Colonic mucosa (tissue), 4 donors: Measurements from ENCODE around the gene PPP1R9B. TPM values are rescaled to one million over a fixed set of nuclear protein-coding genes. Genes with fewer than 3 reads are reported as not detected.

Experiments
- DNase-seq: peaks from one replicate; pipeline ENCODE4 v3.0.0-alpha.2; 2020
- H3K27ac ChIP-seq: fragments of 200-600 bp; one replicate; pipeline ENCODE4 v1.8.0; 2021
- H3K27me3 ChIP-seq: fragments of 200-600 bp; one replicate; pipeline ENCODE4 v1.8.0; 2021
- H3K36me3 ChIP-seq: fragments of 200-600 bp; one replicate; pipeline ENCODE4 v1.8.0; 2021
- H3K4me1 ChIP-seq: fragments of 200-600 bp; one replicate; pipeline ENCODE4 v1.8.0; 2021; ENCODE audit warnings: mild to moderate bottlenecking
- H3K4me3 ChIP-seq: fragments of 200-600 bp; one replicate; pipeline ENCODE4 v1.8.0; 2021
- H3K9ac ChIP-seq, 2 donors: one replicate each; pipeline ENCODE4 v1.7.0; 2013; ENCODE audit warnings: control low read depth in 2 of 2, low read depth in 2 of 2, low read length in 2 of 2
- H3K9me3 ChIP-seq: fragments of 200-600 bp; one replicate; pipeline ENCODE4 v1.8.0; 2021
- intact Hi-C: fragments of 100-400 bp; cut with DNase I; formaldehyde crosslinking; loops from one replicate; pipeline ENCODE4 v1.14.1; 2022
- total RNA-seq, 2 donors: library from RNA; stranded (reverse); fragmentation: NEBNext Ultra II Directional in 1 of 2; extraction: Animal tissue kit (Norgen Biotek cat#: 25700) in 1 of 2; gene quantifications; one replicate each; pipeline ENCODE4 v1.2.1, GENCODE V29; 2021
- TF ChIP-seq, protein P1 (sequence below): fragments of 200-600 bp; IDR thresholded peaks from one replicate; pipeline ENCODE4 v1.8.0; 2022; ENCODE audit warnings: antibody characterized with exemption, mild to moderate bottlenecking
- donor health status: healthy.
- donor health status: DM: no; HTN: no; CAD: no.
- donor health status: DM: no; HTN: no; CAD: no.

PPP1R9B gene
- total RNA-seq, 2 donors from 2014 or later = 36.6 to 43.2 TPM

DNA sequence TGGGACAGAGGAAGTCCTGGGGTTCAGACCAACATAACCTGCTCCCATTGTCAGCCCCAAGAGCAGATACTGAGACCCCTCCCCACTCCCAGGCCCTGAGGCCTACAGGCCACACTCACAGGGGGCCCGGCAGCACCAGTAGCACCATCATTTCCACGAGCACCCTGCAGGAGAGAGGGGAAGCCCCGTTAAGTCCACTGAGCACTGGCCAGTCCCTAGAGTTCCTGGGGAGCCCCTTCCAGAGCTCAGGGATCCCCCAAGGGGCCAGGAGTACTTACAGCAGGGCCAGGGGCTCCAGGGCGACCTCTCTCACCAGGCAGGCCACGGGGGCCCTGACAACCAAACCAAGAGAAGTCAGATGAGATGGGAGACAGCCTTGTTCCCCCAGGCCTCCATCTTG, 45.6 kb upstream of the PPP1R9B start:
- peaks cover 3% of the 10 kb centered on the region for H3K27me3 ChIP-seq
- TF ChIP-seq, protein P1, sequence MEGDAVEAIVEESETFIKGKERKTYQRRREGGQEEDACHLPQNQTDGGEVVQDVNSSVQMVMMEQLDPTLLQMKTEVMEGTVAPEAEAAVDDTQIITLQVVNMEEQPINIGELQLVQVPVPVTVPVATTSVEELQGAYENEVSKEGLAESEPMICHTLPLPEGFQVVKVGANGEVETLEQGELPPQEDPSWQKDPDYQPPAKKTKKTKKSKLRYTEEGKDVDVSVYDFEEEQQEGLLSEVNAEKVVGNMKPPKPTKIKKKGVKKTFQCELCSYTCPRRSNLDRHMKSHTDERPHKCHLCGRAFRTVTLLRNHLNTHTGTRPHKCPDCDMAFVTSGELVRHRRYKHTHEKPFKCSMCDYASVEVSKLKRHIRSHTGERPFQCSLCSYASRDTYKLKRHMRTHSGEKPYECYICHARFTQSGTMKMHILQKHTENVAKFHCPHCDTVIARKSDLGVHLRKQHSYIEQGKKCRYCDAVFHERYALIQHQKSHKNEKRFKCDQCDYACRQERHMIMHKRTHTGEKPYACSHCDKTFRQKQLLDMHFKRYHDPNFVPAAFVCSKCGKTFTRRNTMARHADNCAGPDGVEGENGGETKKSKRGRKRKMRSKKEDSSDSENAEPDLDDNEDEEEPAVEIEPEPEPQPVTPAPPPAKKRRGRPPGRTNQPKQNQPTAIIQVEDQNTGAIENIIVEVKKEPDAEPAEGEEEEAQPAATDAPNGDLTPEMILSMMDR = no peak
- H3K27ac ChIP-seq = no peak overlapping the region
- no peak overlapping the region for H3K9ac ChIP-seq
- DNase-seq = no peak
- no peaks in the 10 kb centered on the region for H3K9me3 ChIP-seq
- H3K4me1 ChIP-seq = peaks cover 3% of the 10 kb centered on the region
- H3K36me3 ChIP-seq = no peaks in the 10 kb centered on the region
- intact Hi-C loops = loop anchor here (2.0 kb wide), 1 partner anchor 25 kb away; no protein-coding TSS in a partner anchor
- H3K4me3 ChIP-seq = no peak overlapping the region

DNA sequence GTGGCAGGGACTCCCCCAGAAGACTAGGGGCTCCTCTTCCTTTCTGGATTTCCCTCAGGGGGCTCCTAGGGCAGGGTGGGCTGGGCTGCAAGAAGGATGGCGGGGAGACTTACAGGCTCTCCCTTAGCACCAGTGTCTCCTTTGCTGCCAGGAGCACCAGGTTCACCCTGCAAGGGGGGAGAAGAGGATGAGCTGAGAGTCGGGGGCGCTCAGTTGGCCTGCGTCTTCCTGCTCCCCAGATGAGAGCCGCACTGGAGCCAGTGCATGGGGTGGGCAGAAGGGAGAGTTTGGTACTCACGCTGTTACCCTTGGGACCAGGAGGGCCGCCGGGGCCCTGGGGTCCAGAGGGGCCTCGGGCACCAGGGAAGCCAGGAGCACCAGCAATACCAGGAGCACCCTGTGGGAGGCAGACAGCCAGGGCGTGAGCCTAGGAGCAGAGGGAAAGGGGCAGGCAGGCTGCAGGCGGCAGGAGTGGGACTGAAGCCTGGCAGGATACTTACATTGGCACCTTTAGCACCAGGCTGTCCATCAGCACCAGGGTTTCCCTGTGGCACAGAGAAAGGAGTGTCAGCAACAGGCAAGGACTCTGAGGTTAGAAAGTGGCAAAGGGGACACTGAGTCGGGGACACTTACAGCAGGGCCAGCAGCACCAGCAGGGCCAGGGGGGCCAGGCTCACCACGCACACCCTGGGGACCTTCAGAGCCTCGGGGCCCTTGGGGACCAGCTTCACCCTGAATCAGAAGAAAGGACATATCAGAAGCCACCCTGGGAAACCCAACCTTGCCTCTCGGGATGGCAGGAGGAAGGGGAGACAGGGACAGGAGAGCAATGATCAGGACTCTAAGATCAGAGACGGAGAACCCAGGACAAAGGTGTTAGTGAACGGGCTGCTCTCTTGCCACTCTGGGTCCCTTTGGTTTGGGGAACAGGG, 44.7 kb upstream of the PPP1R9B start:
- H3K4me3 ChIP-seq = no peak overlapping the region
- no peak overlapping the region for H3K9ac ChIP-seq
- H3K27ac ChIP-seq = no peak overlapping the region
- no peak for DNase-seq
- no peaks in the 10 kb centered on the region for H3K36me3 ChIP-seq
- TF ChIP-seq, protein P1 = no peak
- no peaks in the 10 kb centered on the region for H3K9me3 ChIP-seq
- intact Hi-C loops = no loop called here
- H3K27me3 ChIP-seq = no peaks in the 10 kb centered on the region
- H3K4me1 ChIP-seq = no peaks in the 10 kb centered on the region

DNA sequence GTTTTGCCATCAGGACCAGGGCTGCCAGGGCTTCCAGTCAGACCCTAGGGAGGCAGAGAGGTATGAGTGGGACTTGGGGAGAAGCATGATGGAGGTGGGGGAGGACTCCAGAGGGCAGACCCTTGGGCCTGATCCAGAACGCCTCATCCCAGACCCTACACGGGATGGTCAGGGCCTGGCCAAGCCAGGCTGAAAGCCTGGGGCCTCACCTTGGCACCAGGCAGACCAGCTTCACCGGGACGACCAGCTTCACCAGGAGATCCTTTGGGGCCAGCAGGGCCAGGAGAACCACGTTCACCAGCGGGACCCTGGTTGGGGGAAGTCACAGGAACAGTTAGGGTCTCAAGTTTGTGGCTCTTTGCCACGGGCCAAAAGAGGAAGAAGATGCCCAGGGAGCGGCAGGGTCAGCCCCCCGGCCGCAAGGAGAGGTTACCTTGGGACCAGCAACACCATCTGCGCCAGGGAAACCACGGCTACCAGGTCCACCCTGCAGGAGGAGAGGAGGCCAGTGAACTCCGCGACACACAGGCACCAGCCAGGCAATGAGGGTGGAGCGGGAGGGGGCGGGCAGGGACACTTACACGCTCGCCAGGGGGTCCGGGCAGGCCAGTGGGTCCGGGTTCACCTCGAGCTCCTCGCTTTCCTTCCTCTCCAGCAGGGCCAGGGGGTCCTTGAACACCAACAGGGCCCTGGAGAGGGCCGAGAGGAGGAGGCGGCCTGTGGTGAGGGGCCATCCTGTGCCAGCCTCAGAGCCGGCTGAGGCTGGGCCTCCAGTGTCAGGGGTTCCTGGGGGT, 43.9 kb upstream of the PPP1R9B start:
- no peak for DNase-seq
- no peaks in the 10 kb centered on the region for H3K9me3 ChIP-seq
- no peaks in the 10 kb centered on the region for H3K27me3 ChIP-seq
- intact Hi-C loops = no loop called here
- no peaks in the 10 kb centered on the region for H3K4me1 ChIP-seq
- H3K36me3 ChIP-seq = no peaks in the 10 kb centered on the region
- TF ChIP-seq, protein P1 = no peak
- H3K9ac ChIP-seq = no peak overlapping the region
- H3K4me3 ChIP-seq = no peak overlapping the region
- no peak overlapping the region for H3K27ac ChIP-seq

DNA sequence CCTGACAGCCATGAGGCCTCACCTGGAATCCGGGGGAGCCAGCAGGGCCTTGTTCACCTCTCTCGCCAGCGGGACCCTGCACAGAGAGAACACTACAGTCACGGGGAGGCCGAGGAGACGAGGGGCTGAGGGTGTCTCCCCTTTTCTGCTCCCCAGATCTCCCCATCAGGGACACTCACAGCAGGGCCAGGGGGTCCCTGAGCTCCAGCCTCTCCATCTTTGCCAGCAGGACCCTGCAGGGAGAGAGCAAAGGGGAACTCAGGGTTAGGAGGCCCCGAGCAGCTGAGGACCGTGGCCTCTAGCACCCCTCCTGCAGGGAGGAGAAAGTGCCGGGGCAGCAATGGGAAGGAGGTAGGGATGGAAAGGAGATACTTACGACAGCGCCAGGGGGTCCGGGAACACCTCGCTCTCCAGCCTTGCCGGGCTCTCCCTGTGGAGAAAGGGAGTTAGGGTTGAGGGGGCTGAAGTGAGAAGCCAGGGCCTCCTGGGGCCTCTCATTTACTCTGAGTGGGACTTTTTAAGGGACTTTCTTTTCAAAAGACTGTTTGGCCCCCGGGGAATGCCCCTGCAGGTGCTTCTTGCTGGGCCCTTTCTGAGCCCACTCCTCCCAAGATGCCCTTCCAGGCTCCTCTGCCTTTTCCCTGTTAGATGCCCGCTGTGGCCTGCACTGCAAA, 42.3 kb upstream of the PPP1R9B start:
- TF ChIP-seq, protein P1 = no peak
- DNase-seq = no peak
- H3K4me1 ChIP-seq = no peaks in the 10 kb centered on the region
- intact Hi-C loops = no loop called here
- no peaks in the 10 kb centered on the region for H3K9me3 ChIP-seq
- no peaks in the 10 kb centered on the region for H3K27me3 ChIP-seq
- no peak overlapping the region for H3K27ac ChIP-seq
- no peak overlapping the region for H3K9ac ChIP-seq
- H3K4me3 ChIP-seq = no peak overlapping the region
- no peaks in the 10 kb centered on the region for H3K36me3 ChIP-seq

DNA sequence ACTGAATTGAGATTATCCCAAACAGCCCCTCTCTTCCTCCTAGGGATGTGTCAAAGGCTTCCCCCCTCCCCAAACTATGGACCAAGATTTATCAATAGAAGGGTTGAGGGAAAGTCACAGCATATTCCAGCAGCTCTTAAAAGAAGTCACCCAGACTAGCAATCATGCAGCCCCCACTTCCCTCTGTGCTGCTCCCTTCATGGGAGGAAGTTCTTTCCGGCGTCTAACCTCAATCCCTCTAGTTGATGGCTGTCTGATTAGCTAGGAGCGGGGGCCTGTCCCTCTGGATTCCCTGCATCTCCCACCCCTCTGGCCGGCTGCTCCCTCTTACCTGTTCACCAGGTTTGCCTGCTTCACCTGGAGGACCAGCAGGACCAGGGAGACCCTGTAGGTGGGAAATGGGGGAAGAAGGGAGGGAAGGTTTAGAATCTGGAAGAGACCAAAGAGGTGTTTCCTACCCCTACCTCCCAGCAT, 41.7 kb upstream of the PPP1R9B start:
- Histone ChIP-seq H3K4me3 (no peak overlapping the region), H3K36me3 (no peaks in the 10 kb centered on the region), H3K27me3 (no peaks in the 10 kb centered on the region), H3K27ac (no peak overlapping the region), H3K9me3 (no peaks in the 10 kb centered on the region), H3K4me1 (no peaks in the 10 kb centered on the region), H3K9ac (no peak overlapping the region)
- DNase-seq = no peak
- TF ChIP-seq, protein P1 = no peak
- intact Hi-C loops = no loop called here
